Mesothelial cell of epicardium (in vitro differentiated cells): ENCODE data around the gene SULT1A1. TPM values are rescaled to one million over a fixed set of nuclear protein-coding genes. Genes with fewer than 3 reads are reported as not detected.

ENCODE experiments used
- DNase-seq, 2 experiments: peaks; one replicate each; pipeline ENCODE4 v3.0.0; 2021; ENCODE audit warnings: low spot score in 2 of 2; ENCODE audit not compliant: unreplicated experiment in 2 of 2
- H3K27ac Mint-ChIP-seq: 2 replicates; pipeline ENCODE4 v1.8.0; 2021; ENCODE audit warnings: mixed read lengths
- H3K27me3 Mint-ChIP-seq: 2 replicates; pipeline ENCODE4 v1.8.0; 2021; ENCODE audit warnings: low read depth, mixed read lengths
- H3K36me3 Mint-ChIP-seq: 2 replicates; pipeline ENCODE4 v1.8.0; 2021; ENCODE audit warnings: mixed read lengths
- H3K4me1 Mint-ChIP-seq: 2 replicates; pipeline ENCODE4 v1.8.0; 2021; ENCODE audit warnings: mixed read lengths
- H3K4me3 Mint-ChIP-seq: 2 replicates; pipeline ENCODE4 v1.8.0; 2021; ENCODE audit warnings: mild to moderate bottlenecking, moderate library complexity, mixed read lengths
- H3K9me3 Mint-ChIP-seq: 2 replicates; pipeline ENCODE4 v1.8.0; 2021; ENCODE audit warnings: mixed read lengths
- total RNA-seq: library from RNA; stranded (reverse); gene quantifications from 3 replicates; pipeline ENCODE4 v1.2.1, GENCODE V29; 2021
- TF ChIP-seq, protein P1 (sequence below): fragments of 200-600 bp; sonication (generic); IDR thresholded peaks from one replicate; pipeline ENCODE4 v1.5.0; 2021; ENCODE audit warnings: antibody characterized with exemption; ENCODE audit not compliant: unreplicated experiment

Gene SULT1A1
- total RNA-seq, 1 donor from 2014 or later = 8.3 TPM

DNA sequence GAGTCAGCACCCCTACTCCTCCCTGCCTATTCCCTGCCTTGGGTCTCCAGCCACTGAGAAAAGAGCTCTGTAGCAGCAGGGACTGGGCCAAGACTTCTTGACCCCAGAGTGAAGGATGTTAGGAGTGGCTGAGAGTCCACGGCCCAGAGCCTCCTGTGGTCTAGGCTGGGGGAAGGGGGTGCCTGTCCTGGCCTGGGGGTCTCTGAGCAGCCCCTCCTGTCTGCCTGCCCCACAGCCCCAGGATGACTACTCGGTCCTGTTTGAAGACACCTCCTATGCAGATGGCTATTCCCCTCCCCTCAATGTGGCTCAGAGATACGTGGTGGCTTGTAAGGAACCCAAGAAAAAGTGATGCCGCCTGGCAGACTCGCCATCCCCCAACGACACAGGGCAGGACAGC lies 18.5 kb downstream of the SULT1A1 start:
- Mint-ChIP-seq H3K36me3 (peaks cover 29% of the 10 kb centered on the region), H3K27me3 (no peaks in the 10 kb centered on the region), H3K27ac (no peak overlapping the region), H3K4me1 (peaks cover 2% of the 10 kb centered on the region), H3K4me3 (no peak overlapping the region), H3K9me3 (no peaks in the 10 kb centered on the region)
- no peak for DNase-seq
- TF ChIP-seq, protein P1, sequence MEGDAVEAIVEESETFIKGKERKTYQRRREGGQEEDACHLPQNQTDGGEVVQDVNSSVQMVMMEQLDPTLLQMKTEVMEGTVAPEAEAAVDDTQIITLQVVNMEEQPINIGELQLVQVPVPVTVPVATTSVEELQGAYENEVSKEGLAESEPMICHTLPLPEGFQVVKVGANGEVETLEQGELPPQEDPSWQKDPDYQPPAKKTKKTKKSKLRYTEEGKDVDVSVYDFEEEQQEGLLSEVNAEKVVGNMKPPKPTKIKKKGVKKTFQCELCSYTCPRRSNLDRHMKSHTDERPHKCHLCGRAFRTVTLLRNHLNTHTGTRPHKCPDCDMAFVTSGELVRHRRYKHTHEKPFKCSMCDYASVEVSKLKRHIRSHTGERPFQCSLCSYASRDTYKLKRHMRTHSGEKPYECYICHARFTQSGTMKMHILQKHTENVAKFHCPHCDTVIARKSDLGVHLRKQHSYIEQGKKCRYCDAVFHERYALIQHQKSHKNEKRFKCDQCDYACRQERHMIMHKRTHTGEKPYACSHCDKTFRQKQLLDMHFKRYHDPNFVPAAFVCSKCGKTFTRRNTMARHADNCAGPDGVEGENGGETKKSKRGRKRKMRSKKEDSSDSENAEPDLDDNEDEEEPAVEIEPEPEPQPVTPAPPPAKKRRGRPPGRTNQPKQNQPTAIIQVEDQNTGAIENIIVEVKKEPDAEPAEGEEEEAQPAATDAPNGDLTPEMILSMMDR = no peak

DNA sequence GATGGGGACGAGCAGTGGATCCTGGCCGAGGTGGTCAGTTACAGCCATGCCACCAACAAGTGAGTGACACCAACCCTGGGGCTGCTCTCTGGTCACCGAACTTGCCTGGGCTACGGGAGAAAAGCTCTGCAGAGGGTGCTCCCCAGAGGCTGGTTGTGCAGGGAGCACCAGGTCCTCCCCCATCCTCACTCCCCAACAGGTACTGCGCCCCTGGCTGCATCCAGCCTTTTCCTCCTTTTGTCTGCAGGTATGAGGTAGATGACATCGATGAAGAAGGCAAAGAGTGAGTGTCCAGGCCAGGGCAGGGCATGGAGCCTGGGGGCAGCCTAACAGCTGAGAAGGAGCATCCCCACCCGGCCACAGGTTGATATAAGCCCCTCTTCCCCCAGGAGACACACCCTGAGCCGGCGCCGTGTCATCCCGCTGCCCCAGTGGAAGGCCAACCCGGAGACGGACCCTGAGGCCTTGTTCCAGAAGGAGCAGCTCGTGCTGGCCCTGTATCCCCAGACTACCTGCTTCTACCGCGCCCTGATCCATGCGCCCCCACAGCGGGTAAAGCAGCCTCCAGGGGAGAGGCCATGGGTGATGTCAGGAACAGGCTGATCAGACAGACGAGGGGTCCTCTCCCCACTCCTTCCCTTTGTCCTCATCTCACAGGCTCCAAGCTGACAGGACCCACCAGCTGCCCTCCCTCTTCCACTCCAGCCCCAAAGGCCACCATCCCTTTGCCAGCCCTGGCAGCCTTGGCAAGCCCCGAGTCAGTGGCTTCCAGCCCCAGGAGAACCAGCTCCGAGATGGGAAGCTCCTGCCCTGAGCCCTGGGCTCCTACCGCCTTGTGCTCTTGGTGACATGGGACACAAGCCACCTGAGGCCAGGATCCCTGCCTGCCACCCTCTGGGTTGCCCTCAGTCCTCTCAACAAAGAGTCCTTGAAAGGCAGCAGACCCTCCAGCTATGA lies 19.2 kb downstream of the SULT1A1 start:
- Mint-ChIP-seq H3K27ac (no peak overlapping the region), H3K9me3 (no peaks in the 10 kb centered on the region), H3K27me3 (no peaks in the 10 kb centered on the region), H3K36me3 (peaks cover 32% of the 10 kb centered on the region), H3K4me1 (no peaks in the 10 kb centered on the region), H3K4me3 (no peak overlapping the region)
- no peak for DNase-seq
- TF ChIP-seq, protein P1 = no peak

DNA sequence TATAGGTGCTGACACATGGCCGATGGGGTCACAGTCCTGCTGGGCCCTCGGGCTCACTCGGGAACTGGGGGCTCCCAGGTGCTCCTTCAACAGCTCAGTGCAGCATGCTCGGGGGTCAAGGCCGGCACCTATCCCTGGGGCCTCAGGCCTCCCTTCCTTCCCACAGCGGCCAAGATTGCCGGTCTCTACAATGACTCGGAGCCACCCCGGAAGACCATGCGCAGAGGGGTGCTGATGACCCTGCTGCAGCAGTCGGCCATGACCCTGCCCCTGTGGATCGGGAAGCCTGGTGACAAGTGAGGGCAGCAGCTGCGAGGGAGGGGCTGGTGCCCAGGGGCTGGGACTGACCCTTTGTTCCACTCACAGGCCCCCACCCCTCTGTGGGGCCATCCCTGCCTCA lies 19.9 kb downstream of the SULT1A1 start:
- Mint-ChIP-seq H3K9me3 (no peaks in the 10 kb centered on the region), H3K36me3 (peaks cover 36% of the 10 kb centered on the region), H3K4me3 (no peak overlapping the region), H3K27ac (no peak overlapping the region), H3K27me3 (no peaks in the 10 kb centered on the region), H3K4me1 (no peaks in the 10 kb centered on the region)
- DNase-seq = no peak
- TF ChIP-seq, protein P1 = no peak

DNA sequence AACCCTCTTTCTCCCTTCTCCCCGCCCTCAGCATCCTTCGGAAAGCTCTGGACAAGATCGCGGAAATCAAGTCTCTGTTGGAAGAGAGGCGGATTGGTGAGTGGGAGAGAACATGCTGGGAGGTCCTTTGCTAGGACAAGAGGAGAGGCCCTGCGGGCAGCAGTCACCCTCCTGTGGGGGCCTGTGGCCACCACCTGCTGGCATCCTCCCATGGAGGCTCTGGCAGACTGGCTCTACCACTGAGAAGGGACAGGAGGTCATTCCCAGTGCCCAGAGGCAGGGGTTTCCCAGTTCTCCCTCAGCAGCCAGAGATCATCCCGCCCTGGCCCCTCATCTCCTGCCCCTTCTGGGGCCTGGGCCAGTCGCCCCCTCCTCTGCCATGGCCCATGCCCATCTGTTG lies 20.8 kb downstream of the SULT1A1 start:
- no peak overlapping the region for H3K4me3 Mint-ChIP-seq
- no peaks in the 10 kb centered on the region for H3K27me3 Mint-ChIP-seq
- H3K27ac Mint-ChIP-seq = no peak overlapping the region
- H3K36me3 Mint-ChIP-seq = peaks cover 39% of the 10 kb centered on the region
- TF ChIP-seq, protein P1 = no peak
- no peaks in the 10 kb centered on the region for H3K9me3 Mint-ChIP-seq
- DNase-seq = no peak
- H3K4me1 Mint-ChIP-seq = no peaks in the 10 kb centered on the region

DNA sequence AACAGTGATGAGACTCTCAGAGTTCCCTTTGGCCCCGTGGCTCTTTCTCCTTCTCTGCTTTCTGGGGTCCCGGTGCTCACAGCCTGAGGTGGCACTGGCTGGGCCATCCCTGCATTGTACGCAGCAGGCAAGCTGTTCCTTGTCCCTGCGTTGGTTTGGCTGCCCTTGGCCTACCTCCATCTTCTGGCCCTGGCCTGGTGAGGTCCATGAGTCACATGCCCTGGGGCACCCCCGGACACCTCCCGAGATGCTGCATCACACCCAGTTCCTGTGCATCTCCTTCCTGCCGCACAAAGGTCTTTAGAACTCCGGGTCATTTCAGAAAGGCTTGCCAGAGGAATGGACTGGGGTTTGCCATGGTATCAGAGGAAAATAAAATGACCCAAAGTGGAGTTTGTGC lies 22.5 kb downstream of the SULT1A1 start:
- H3K27ac Mint-ChIP-seq = no peak overlapping the region
- DNase-seq = no peak

More for the DNA sequence above, 22.5 kb downstream of the SULT1A1 start:
- no peaks in the 10 kb centered on the region for H3K27me3 Mint-ChIP-seq
- TF ChIP-seq, protein P1 = no peak
- peaks cover 42% of the 10 kb centered on the region for H3K36me3 Mint-ChIP-seq
- no peaks in the 10 kb centered on the region for H3K9me3 Mint-ChIP-seq
- H3K4me1 Mint-ChIP-seq = no peaks in the 10 kb centered on the region
- H3K4me3 Mint-ChIP-seq = no peak overlapping the region
